ENCODE data around the gene OR51A2. TPM values are rescaled to one million over a fixed set of nuclear protein-coding genes. Genes with fewer than 3 reads are reported as not detected.

The OR51A2 gene
- total and polyA plus RNA-seq, 2 experiments from 2014 or later = not detected

DNA sequence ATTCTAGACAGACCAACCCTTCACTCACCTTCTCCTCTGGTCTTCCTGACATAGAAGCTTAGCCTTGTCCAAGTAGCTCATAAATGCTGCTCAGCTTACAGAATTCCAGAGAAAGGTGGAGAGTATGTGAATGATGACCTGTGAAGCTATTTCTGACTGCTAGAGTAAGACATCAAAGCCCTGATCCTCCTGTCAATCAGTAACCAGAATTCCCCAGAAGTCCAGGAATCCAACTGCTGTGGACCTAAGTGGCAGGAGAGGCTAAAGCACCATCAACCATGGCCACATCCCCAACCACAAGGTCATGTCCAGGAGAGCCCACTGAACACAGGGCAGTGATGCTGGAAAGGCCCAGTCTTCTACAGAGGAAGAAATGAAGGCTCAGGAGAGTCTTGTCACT, 38.9 kb downstream of the OR51A2 start (continued):
- TF ChIP-seq, protein P1, sequence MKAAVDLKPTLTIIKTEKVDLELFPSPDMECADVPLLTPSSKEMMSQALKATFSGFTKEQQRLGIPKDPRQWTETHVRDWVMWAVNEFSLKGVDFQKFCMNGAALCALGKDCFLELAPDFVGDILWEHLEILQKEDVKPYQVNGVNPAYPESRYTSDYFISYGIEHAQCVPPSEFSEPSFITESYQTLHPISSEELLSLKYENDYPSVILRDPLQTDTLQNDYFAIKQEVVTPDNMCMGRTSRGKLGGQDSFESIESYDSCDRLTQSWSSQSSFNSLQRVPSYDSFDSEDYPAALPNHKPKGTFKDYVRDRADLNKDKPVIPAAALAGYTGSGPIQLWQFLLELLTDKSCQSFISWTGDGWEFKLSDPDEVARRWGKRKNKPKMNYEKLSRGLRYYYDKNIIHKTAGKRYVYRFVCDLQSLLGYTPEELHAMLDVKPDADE (IDR thresholded peaks at IDR 0.05) = no peak
- TF ChIP-seq EZH2 (IDR thresholded peaks at IDR 0.05; ENCODE audit: low read depth, unreplicated experiment) (no peak), ZNF331 (CRISPR knock-in tag; IDR thresholded peaks at IDR 0.05; ENCODE audit: low read depth) (no peak), NANOG (IDR thresholded peaks at IDR 0.05; ENCODE audit: borderline replicate concordance) (no peak), ZNF114 (CRISPR knock-in tag; IDR thresholded peaks at IDR 0.05) (no peak), JUNB (IDR thresholded peaks at IDR 0.05; ENCODE audit: unreplicated experiment) (no peak)
- TF ChIP-seq, protein P2, sequence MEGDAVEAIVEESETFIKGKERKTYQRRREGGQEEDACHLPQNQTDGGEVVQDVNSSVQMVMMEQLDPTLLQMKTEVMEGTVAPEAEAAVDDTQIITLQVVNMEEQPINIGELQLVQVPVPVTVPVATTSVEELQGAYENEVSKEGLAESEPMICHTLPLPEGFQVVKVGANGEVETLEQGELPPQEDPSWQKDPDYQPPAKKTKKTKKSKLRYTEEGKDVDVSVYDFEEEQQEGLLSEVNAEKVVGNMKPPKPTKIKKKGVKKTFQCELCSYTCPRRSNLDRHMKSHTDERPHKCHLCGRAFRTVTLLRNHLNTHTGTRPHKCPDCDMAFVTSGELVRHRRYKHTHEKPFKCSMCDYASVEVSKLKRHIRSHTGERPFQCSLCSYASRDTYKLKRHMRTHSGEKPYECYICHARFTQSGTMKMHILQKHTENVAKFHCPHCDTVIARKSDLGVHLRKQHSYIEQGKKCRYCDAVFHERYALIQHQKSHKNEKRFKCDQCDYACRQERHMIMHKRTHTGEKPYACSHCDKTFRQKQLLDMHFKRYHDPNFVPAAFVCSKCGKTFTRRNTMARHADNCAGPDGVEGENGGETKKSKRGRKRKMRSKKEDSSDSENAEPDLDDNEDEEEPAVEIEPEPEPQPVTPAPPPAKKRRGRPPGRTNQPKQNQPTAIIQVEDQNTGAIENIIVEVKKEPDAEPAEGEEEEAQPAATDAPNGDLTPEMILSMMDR (conservative IDR thresholded peaks at IDR 0.05; ENCODE audit: low read depth in 2 of 2) = no peak
- TF ChIP-seq, protein P3, sequence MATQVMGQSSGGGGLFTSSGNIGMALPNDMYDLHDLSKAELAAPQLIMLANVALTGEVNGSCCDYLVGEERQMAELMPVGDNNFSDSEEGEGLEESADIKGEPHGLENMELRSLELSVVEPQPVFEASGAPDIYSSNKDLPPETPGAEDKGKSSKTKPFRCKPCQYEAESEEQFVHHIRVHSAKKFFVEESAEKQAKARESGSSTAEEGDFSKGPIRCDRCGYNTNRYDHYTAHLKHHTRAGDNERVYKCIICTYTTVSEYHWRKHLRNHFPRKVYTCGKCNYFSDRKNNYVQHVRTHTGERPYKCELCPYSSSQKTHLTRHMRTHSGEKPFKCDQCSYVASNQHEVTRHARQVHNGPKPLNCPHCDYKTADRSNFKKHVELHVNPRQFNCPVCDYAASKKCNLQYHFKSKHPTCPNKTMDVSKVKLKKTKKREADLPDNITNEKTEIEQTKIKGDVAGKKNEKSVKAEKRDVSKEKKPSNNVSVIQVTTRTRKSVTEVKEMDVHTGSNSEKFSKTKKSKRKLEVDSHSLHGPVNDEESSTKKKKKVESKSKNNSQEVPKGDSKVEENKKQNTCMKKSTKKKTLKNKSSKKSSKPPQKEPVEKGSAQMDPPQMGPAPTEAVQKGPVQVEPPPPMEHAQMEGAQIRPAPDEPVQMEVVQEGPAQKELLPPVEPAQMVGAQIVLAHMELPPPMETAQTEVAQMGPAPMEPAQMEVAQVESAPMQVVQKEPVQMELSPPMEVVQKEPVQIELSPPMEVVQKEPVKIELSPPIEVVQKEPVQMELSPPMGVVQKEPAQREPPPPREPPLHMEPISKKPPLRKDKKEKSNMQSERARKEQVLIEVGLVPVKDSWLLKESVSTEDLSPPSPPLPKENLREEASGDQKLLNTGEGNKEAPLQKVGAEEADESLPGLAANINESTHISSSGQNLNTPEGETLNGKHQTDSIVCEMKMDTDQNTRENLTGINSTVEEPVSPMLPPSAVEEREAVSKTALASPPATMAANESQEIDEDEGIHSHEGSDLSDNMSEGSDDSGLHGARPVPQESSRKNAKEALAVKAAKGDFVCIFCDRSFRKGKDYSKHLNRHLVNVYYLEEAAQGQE (IDR thresholded peaks at IDR 0.05; ENCODE audit: unreplicated experiment) = no peak

Other genes starting within 250 kb of the OR51A2 start
- not detected in 2 replicates for gene OR51F1, start 185.8 kb downstream of the OR51A2 start, total RNA-seq (2014; rRNA removed; shearing (Covaris generic))
- not detected in 2 replicates for gene OR51F1, start 185.8 kb downstream of the OR51A2 start, polyA plus RNA-seq (2016; fragmentation: Nextera tagmentation; extraction: Ambion mirVana)
- not detected in 2 replicates for gene OR52R1, start 151.3 kb downstream of the OR51A2 start, total RNA-seq (2014; rRNA removed; shearing (Covaris generic))
- not detected in 2 replicates for gene OR52R1, start 151.3 kb downstream of the OR51A2 start, polyA plus RNA-seq (2016; fragmentation: Nextera tagmentation; extraction: Ambion mirVana)
- not detected in 2 replicates for gene OR51F2, start 134.4 kb downstream of the OR51A2 start, total RNA-seq (2014; rRNA removed; shearing (Covaris generic))
- not detected in 2 replicates for gene OR51F2, start 134.4 kb downstream of the OR51A2 start, polyA plus RNA-seq (2016; fragmentation: Nextera tagmentation; extraction: Ambion mirVana)
- not detected in 2 replicates for gene OR51S1, start 106.5 kb downstream of the OR51A2 start, total RNA-seq (2014; rRNA removed; shearing (Covaris generic))
- not detected in 2 replicates for gene OR51S1, start 106.5 kb downstream of the OR51A2 start, polyA plus RNA-seq (2016; fragmentation: Nextera tagmentation; extraction: Ambion mirVana)
- gene OR51T1, start 73.8 kb downstream of the OR51A2 start, total RNA-seq (2014; rRNA removed; shearing (Covaris generic)) = not detected in 2 replicates
- gene OR51T1, start 73.8 kb downstream of the OR51A2 start, polyA plus RNA-seq (2016; fragmentation: Nextera tagmentation; extraction: Ambion mirVana) = not detected in 2 replicates
- not detected in 2 replicates for gene OR51A7, start 51.9 kb downstream of the OR51A2 start, total RNA-seq (2014; rRNA removed; shearing (Covaris generic))
- gene OR51A7, start 51.9 kb downstream of the OR51A2 start, polyA plus RNA-seq (2016; fragmentation: Nextera tagmentation; extraction: Ambion mirVana) = not detected in 2 replicates
- gene OR51G2, start 36.4 kb downstream of the OR51A2 start, total RNA-seq (2014; rRNA removed; shearing (Covaris generic)) = not detected in 2 replicates
- not detected in 2 replicates for gene OR51G2, start 36.4 kb downstream of the OR51A2 start, polyA plus RNA-seq (2016; fragmentation: Nextera tagmentation; extraction: Ambion mirVana)
- not detected in 2 replicates for gene OR51G1, start 31.4 kb downstream of the OR51A2 start, total RNA-seq (2014; rRNA removed; shearing (Covaris generic))
- gene OR51G1, start 31.4 kb downstream of the OR51A2 start, polyA plus RNA-seq (2016; fragmentation: Nextera tagmentation; extraction: Ambion mirVana) = not detected in 2 replicates
- gene OR51A4, start 8.1 kb downstream of the OR51A2 start, total RNA-seq (2014; rRNA removed; shearing (Covaris generic)) = not detected in 2 replicates
- not detected in 2 replicates for gene OR51A4, start 8.1 kb downstream of the OR51A2 start, polyA plus RNA-seq (2016; fragmentation: Nextera tagmentation; extraction: Ambion mirVana)
- not detected in 2 replicates for gene OR51L1, start 39.1 kb upstream of the OR51A2 start, total RNA-seq (2014; rRNA removed; shearing (Covaris generic))
- not detected in 2 replicates for gene OR51L1, start 39.1 kb upstream of the OR51A2 start, polyA plus RNA-seq (2016; fragmentation: Nextera tagmentation; extraction: Ambion mirVana)
- not detected in 2 replicates for gene OR52J3, start 90.8 kb upstream of the OR51A2 start, total RNA-seq (2014; rRNA removed; shearing (Covaris generic))
- gene OR52J3, start 90.8 kb upstream of the OR51A2 start, polyA plus RNA-seq (2016; fragmentation: Nextera tagmentation; extraction: Ambion mirVana) = not detected in 2 replicates
- gene OR52E2, start 103.9 kb upstream of the OR51A2 start, total RNA-seq (2014; rRNA removed; shearing (Covaris generic)) = not detected in 2 replicates
- gene OR52E2, start 103.9 kb upstream of the OR51A2 start, polyA plus RNA-seq (2016; fragmentation: Nextera tagmentation; extraction: Ambion mirVana) = not detected in 2 replicates
- not detected in 2 replicates for gene OR52E1, start 113.9 kb upstream of the OR51A2 start, total RNA-seq (2014; rRNA removed; shearing (Covaris generic))
- gene OR52E1, start 113.9 kb upstream of the OR51A2 start, polyA plus RNA-seq (2016; fragmentation: Nextera tagmentation; extraction: Ambion mirVana) = not detected in 2 replicates
- gene OR52A5, start 182.6 kb upstream of the OR51A2 start, total RNA-seq (2014; rRNA removed; shearing (Covaris generic)) = 0.24 and 0.39 TPM in 2 replicates
- 0.05 and 0.11 TPM in 2 replicates for gene OR52A5, start 182.6 kb upstream of the OR51A2 start, polyA plus RNA-seq (2016; fragmentation: Nextera tagmentation; extraction: Ambion mirVana)
- gene OR52A1, start 199.0 kb upstream of the OR51A2 start, total RNA-seq (2014; rRNA removed; shearing (Covaris generic)) = 4.3 and 4.4 TPM in 2 replicates
- gene OR52A1, start 199.0 kb upstream of the OR51A2 start, polyA plus RNA-seq (2016; fragmentation: Nextera tagmentation; extraction: Ambion mirVana) = 0.73 and 0.82 TPM in 2 replicates
- gene OR51V1, start 245.0 kb upstream of the OR51A2 start, total RNA-seq (2014; rRNA removed; shearing (Covaris generic)) = not detected in 2 replicates
- gene OR51V1, start 245.0 kb upstream of the OR51A2 start, polyA plus RNA-seq (2016; fragmentation: Nextera tagmentation; extraction: Ambion mirVana) = not detected in 2 replicates